GM12878 (cell line): ENCODE measurements around the gene PMP22. TPM values are rescaled to one million over a fixed set of nuclear protein-coding genes. Genes with fewer than 3 reads are reported as not detected.

Experiments used
- ATAC-seq: fragments of 200-7000 bp; cut with Tn5 transposase; 3 replicates; pipeline ENCODE4 v1.9.1; 2020; ENCODE audit warnings: mild to moderate bottlenecking, moderate library complexity
- BruUV-seq: library from RNA; stranded (reverse); fragments of 400-500 nt; replicated peaks from 2 replicates; lab custom pipeline; 2021; lab: Mats Ljungman, UMichigan
- CTCF ChIA-PET: fragments of 300-600 bp; sonication (Branson Sonifier 250); formaldehyde crosslinking; extraction: SDS; loops from one replicate; lab custom pipeline; 2021; ENCODE audit warnings: inconsistent platforms; lab: Yijun Ruan, JAX
- POLR2A ChIA-PET: fragments of 350-600 bp; formaldehyde crosslinking; extraction: SDS; loops from one replicate; lab custom pipeline; 2021; ENCODE audit warnings: inconsistent platforms; lab: Charles Lee
- RAD21 ChIA-PET: fragments of 300-600 bp; sonication (Branson Sonifier 250); formaldehyde crosslinking; loops from one replicate; lab custom pipeline; 2023; ENCODE audit warnings: antibody characterized with exemption; ENCODE audit not compliant: unreplicated experiment; lab: Charles Lee
- SMC1A ChIA-PET: fragments of 300-600 bp; sonication (Branson Sonifier 250); formaldehyde crosslinking; loops from one replicate; lab custom pipeline; 2023; ENCODE audit not compliant: unreplicated experiment, uncharacterized antibody; lab: Charles Lee
- DNase-seq: peaks from one replicate; pipeline ENCODE4 v3.0.0-alpha.2; 2011; ENCODE audit warnings: low read depth, low spot score
- FAIRE-seq: peaks from 3 replicates; lab custom pipeline; 2011; peaks lifted over from hg19 to GRCh38; lab: Jason Lieb, UNC
- H2AFZ ChIP-seq: 2 replicates; pipeline ENCODE4 v1.6.0; 2011; ENCODE audit warnings: low read depth, low read length, control low read depth; ENCODE audit not compliant: control insufficient read depth
- H3K27ac ChIP-seq: 2 replicates; pipeline ENCODE4 v1.5.1; 2011; ENCODE audit warnings: control low read depth; ENCODE audit not compliant: control insufficient read depth, insufficient read depth
- H3K27me3 ChIP-seq, 2 experiments: replicated peaks in 1 of 2; 2 replicates each; pipeline versions ENCODE4 v1.6.0 to v1.6.1; 2011; ENCODE audit warnings: low read length in 1 of 2; ENCODE audit not compliant: control insufficient read depth in 2 of 2, insufficient read depth in 2 of 2
- H3K36me3 ChIP-seq, 2 experiments: 2 replicates each; pipeline ENCODE4 v1.5.1; 2011; ENCODE audit warnings: low read length in 1 of 2; ENCODE audit not compliant: control insufficient read depth in 2 of 2, insufficient read depth in 2 of 2
- H3K4me1 ChIP-seq: 2 replicates; pipeline ENCODE4 v1.6.1; 2011; ENCODE audit warnings: mild to moderate bottlenecking, low read length, moderate library complexity, mixed read lengths; ENCODE audit not compliant: control insufficient read depth, insufficient read depth
- H3K4me2 ChIP-seq: 2 replicates; pipeline ENCODE4 v1.6.0; 2011; ENCODE audit warnings: control low read depth; ENCODE audit not compliant: control insufficient read depth, insufficient read depth
- H3K4me3 ChIP-seq: fragments of 200-600 bp; sonication (generic); 2 replicates; pipeline ENCODE4 v1.5.1; 2016
- H3K79me2 ChIP-seq: 2 replicates; pipeline ENCODE4 v1.6.0; 2011; ENCODE audit warnings: low read length; ENCODE audit not compliant: control insufficient read depth, insufficient read depth
- H3K9ac ChIP-seq: 2 replicates; pipeline ENCODE4 v1.8.0; 2011; ENCODE audit warnings: low read length, control low read depth, mixed read lengths; ENCODE audit not compliant: control insufficient read depth, insufficient read depth
- H3K9me3 ChIP-seq: replicated peaks from 3 replicates; pipeline ENCODE4 v1.5.1; 2011; ENCODE audit warnings: mild to moderate bottlenecking, low read length; ENCODE audit not compliant: control insufficient read depth, insufficient read depth
- H4K20me1 ChIP-seq: 2 replicates; pipeline ENCODE4 v1.6.0; 2011; ENCODE audit not compliant: control insufficient read depth, insufficient read depth
- ASH2L ChIP-seq: fragments of 300-600, 200-600 bp; sonication (generic); IDR thresholded peaks from 2 replicates; pipeline ENCODE4 v1.6.1; 2017; ENCODE audit warnings: low read depth, mild to moderate bottlenecking, borderline replicate concordance
- BMI1 ChIP-seq: fragments of 450-650 bp; IDR thresholded peaks from 2 replicates; pipeline ENCODE4 v1.6.1; 2016; ENCODE audit warnings: mild to moderate bottlenecking, moderate library complexity, borderline replicate concordance
- BRCA1 ChIP-seq: IDR thresholded peaks from 2 replicates; pipeline ENCODE4 v1.6.1; 2011; ENCODE audit warnings: low read depth, low read length, improper control_type of control experiment
- CREB1 ChIP-seq: IDR thresholded peaks from 2 replicates; pipeline ENCODE4 v1.6.1; 2012; ENCODE audit warnings: low read depth, mild to moderate bottlenecking, inconsistent platforms
- E2F4 ChIP-seq: IDR thresholded peaks from 2 replicates; pipeline ENCODE4 v1.6.1; 2012; ENCODE audit warnings: low read depth, low read length, improper control_type of control experiment
- HDAC2 ChIP-seq: fragments of 200-600 bp; sonication (generic); IDR thresholded peaks from 2 replicates; pipeline ENCODE4 v1.6.1; 2017
- HSF1 ChIP-seq: fragments of 150-350 bp; IDR thresholded peaks from 2 replicates; pipeline ENCODE4 v1.6.1; 2014; ENCODE audit warnings: mild to moderate bottlenecking, low read depth, low read length
- MTA3 ChIP-seq: IDR thresholded peaks from 2 replicates; pipeline ENCODE4 v1.6.1; 2012; ENCODE audit warnings: low read length, inconsistent platforms, borderline replicate concordance
- NBN ChIP-seq: fragments of 450-650 bp; IDR thresholded peaks from 2 replicates; pipeline ENCODE4 v1.6.1; 2016
- NR2F1 ChIP-seq: fragments of 450-650 bp; conservative IDR thresholded peaks from 2 replicates; pipeline ENCODE4 v1.6.1; 2017; ENCODE audit warnings: mild to moderate bottlenecking
- POU2F2 ChIP-seq: IDR thresholded peaks from 3 replicates; pipeline ENCODE4 v1.6.1; 2011; ENCODE audit warnings: low read depth, mild to moderate bottlenecking, low read length, borderline replicate concordance
- RUNX3 ChIP-seq: IDR thresholded peaks from 2 replicates; pipeline ENCODE4 v1.6.1; 2012; ENCODE audit warnings: low read length, inconsistent platforms
- SMAD1 ChIP-seq: fragments of 450-650 bp; IDR thresholded peaks from 2 replicates; pipeline ENCODE4 v1.6.1; 2018; ENCODE audit warnings: mild to moderate bottlenecking, low read depth; ENCODE audit not compliant: partially characterized antibody
- SMARCA5 ChIP-seq: fragments of 450-650 bp; IDR thresholded peaks from 2 replicates; pipeline ENCODE4 v1.6.1; 2017; ENCODE audit warnings: mild to moderate bottlenecking
- TBL1XR1 ChIP-seq: IDR thresholded peaks from 2 replicates; pipeline ENCODE4 v1.6.1; 2012; ENCODE audit warnings: low read depth, low read length, improper control_type of control experiment
- ZBTB33 ChIP-seq: fragments of 450-650 bp; IDR thresholded peaks from 2 replicates; pipeline ENCODE4 v1.6.1; 2017; ENCODE audit warnings: mild to moderate bottlenecking
- WGBS: methylation state at CpG from one replicate; pipeline ENCODE4 v1.1.6; 2016; ENCODE audit warnings: low lambda C conversion rate; ENCODE audit not compliant: insufficient replicate concordance, insufficient coverage; ENCODE audit errors: missing lambda C conversion rate; 5-methylcytosine and 5-hydroxymethylcytosine counted together
- in situ Hi-C: fragments of 300-500 bp; cut with MboI; formaldehyde crosslinking; loops from 9 replicates; pipeline ENCODE4 v1.14.3; 2018; ENCODE audit warnings: mixed read lengths
- intact Hi-C: fragments of 100-400 bp; cut with micrococcal nuclease; formaldehyde crosslinking; loops from one replicate; pipeline ENCODE4 v1.14.2; 2022; ENCODE audit not compliant: unreplicated experiment
- polyA plus RNA-seq, 11 experiments: library from polyadenylated mRNA; depleted of rRNA in 4 of 11; unstranded in 6 of 11; stranded (reverse) in 5 of 11; fragments of >200 nt; fragmentation: Nextera tagmentation in 4 of 11; fragmentation: Illumina TruSeq in 1 of 11; extraction: Ambion mirVana in 4 of 11; extraction: Trizol in 1 of 11; gene quantifications; 1 replicate in 1 of 11; 2 replicates in 10 of 11; pipeline versions ENCODE4 v1.2.1 to v1.2.3, GENCODE V29; 2011 to 2016; ENCODE audit warnings: inconsistent platforms in 2 of 11, missing spikeins in 2 of 11, low read depth in 1 of 11
- total RNA-seq, 4 experiments: library from RNA; depleted of rRNA in 3 of 4; stranded (reverse); fragments of >200 nt in 3 of 4; fragmentation: Illumina TruSeq in 1 of 4; extraction: Trizol in 1 of 4; gene quantifications; 2 replicates each; pipeline versions ENCODE4 v1.2.1 to v1.2.3, GENCODE V29; 2013 to 2021
- TF ChIP-seq, protein P1 (sequence below): fragments of 450-650 bp; IDR thresholded peaks from 2 replicates; pipeline ENCODE4 v1.6.1; 2016; ENCODE audit warnings: mild to moderate bottlenecking

The PMP22 gene
- total and polyA plus RNA-seq, 10 of the 15 experiments (the other 5 are each of a cell fraction or from before 2014, with no cell fraction given): 0.59 TPM; not detected in 9

- Histone ChIP-seq H3K4me2 (no peak overlapping the region), H3K36me3 (no peaks in the 10 kb centered on the region), H3K27me3 (peaks cover 0 to 2% of the 10 kb centered on the region in 2 experiments; a peak in 3 of 4 replicates), H3K9me3 (no peaks in the 10 kb centered on the region), H3K4me3 (no peak overlapping the region), H2AFZ (no peak overlapping the region), H4K20me1 (no peaks in the 10 kb centered on the region), H3K4me1 (no peaks in the 10 kb centered on the region), H3K79me2 (no peaks in the 10 kb centered on the region), H3K9ac (no peak overlapping the region), H3K27ac (no peak overlapping the region)
- SMC1A ChIA-PET: interaction anchor here (1.3 kb wide), 1 partner anchor 16 kb away, joined by 3 read pairs; no protein-coding TSS in a partner anchor
- CTCF ChIA-PET: no interaction called here
- no peak for DNase-seq
- BruUV-seq: no TSS peak
- ATAC-seq: no peak
- intact Hi-C loops (no loop called here), in situ Hi-C loops (loop anchor here (25.0 kb wide), 1 partner anchor 724 kb away; the partner anchor contains the start of genes TTC19 and ZSWIM7)
- POLR2A ChIA-PET: no interaction called here
- RAD21 ChIA-PET: no interaction called here
- FAIRE-seq: no peak
- 37% methylated on average over 3 of the region's 3 CpGs for WGBS
- TF ChIP-seq SMARCA5: no peak
- TF ChIP-seq HSF1: no peak
- TF ChIP-seq E2F4: no peak
- no peak for TF ChIP-seq NBN
- no peak for TF ChIP-seq ASH2L
- no peak for TF ChIP-seq SMAD1
- no peak for TF ChIP-seq TBL1XR1
- TF ChIP-seq HDAC2: no peak
- TF ChIP-seq RUNX3: no peak
- TF ChIP-seq BMI1: no peak
- no peak for TF ChIP-seq NR2F1
- TF ChIP-seq, protein P1, sequence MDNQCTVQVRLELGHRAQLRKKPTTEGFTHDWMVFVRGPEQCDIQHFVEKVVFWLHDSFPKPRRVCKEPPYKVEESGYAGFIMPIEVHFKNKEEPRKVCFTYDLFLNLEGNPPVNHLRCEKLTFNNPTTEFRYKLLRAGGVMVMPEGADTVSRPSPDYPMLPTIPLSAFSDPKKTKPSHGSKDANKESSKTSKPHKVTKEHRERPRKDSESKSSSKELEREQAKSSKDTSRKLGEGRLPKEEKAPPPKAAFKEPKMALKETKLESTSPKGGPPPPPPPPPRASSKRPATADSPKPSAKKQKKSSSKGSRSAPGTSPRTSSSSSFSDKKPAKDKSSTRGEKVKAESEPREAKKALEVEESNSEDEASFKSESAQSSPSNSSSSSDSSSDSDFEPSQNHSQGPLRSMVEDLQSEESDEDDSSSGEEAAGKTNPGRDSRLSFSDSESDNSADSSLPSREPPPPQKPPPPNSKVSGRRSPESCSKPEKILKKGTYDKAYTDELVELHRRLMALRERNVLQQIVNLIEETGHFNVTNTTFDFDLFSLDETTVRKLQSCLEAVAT: no peak
- no peak for TF ChIP-seq MTA3
- no peak for TF ChIP-seq CREB1
- TF ChIP-seq ZBTB33: no peak
- TF ChIP-seq BRCA1: no peak
- TF ChIP-seq POU2F2: no peak
Measured at GRCh38 chr17:15263680-15264079, 1.4 kb downstream of the PMP22 start.
